Sigmoid colon (tissue), 4 donors: ENCODE measurements around the gene CTSD.

Experiments
- CTCF ChIP-seq, 4 experiments: fragments of 450-650 bp in 3 of 4; fragments of 200-600 bp in 1 of 4; IDR thresholded peaks; one replicate each; pipeline ENCODE4 v1.5.1; 2016 to 2019; ENCODE audit warnings: antibody characterized with exemption in 4 of 4, mild to moderate bottlenecking in 3 of 4, moderate library complexity in 2 of 4
- POLR2AphosphoS5 ChIP-seq, 4 donors: sonication (generic); formaldehyde crosslinking; IDR thresholded peaks; one replicate each; pipeline ENCODE4 v1.6.1; 2017; ENCODE audit warnings: antibody characterized with exemption in 4 of 4

- TF ChIP-seq POLR2AphosphoS5 (IDR thresholded peaks at IDR 0.05), result no peak
- TF ChIP-seq CTCF (IDR thresholded peaks at IDR 0.05), result no peak
Measured at GRCh38 chr11:1749395-1750351, 14.1 kb downstream of the CTSD start.
